GM12878 (cell line): Measurements from ENCODE around the gene FANCE. TPM values are rescaled to one million over a fixed set of nuclear protein-coding genes. Genes with fewer than 3 reads are reported as not detected.

ENCODE experiments used
- ATAC-seq: fragments of 200-7000 bp; cut with Tn5 transposase; 3 replicates; pipeline ENCODE4 v1.9.1; 2020; ENCODE audit warnings: mild to moderate bottlenecking, moderate library complexity
- BruUV-seq: library from RNA; stranded (reverse); fragments of 400-500 nt; replicated peaks from 2 replicates; lab custom pipeline; 2021; lab: Mats Ljungman, UMichigan
- CTCF ChIA-PET: fragments of 300-600 bp; sonication (Branson Sonifier 250); formaldehyde crosslinking; extraction: SDS; loops from one replicate; lab custom pipeline; 2021; ENCODE audit warnings: inconsistent platforms; lab: Yijun Ruan, JAX
- POLR2A ChIA-PET: fragments of 350-600 bp; formaldehyde crosslinking; extraction: SDS; loops from one replicate; lab custom pipeline; 2021; ENCODE audit warnings: inconsistent platforms; lab: Charles Lee
- RAD21 ChIA-PET: fragments of 300-600 bp; sonication (Branson Sonifier 250); formaldehyde crosslinking; loops from one replicate; lab custom pipeline; 2023; ENCODE audit warnings: antibody characterized with exemption; ENCODE audit not compliant: unreplicated experiment; lab: Charles Lee
- SMC1A ChIA-PET: fragments of 300-600 bp; sonication (Branson Sonifier 250); formaldehyde crosslinking; loops from one replicate; lab custom pipeline; 2023; ENCODE audit not compliant: unreplicated experiment, uncharacterized antibody; lab: Charles Lee
- DNase-seq: peaks from one replicate; pipeline ENCODE4 v3.0.0-alpha.2; 2011; ENCODE audit warnings: low read depth, low spot score
- FAIRE-seq: peaks from 3 replicates; lab custom pipeline; 2011; peaks lifted over from hg19 to GRCh38; lab: Jason Lieb, UNC
- H2AFZ ChIP-seq: 2 replicates; pipeline ENCODE4 v1.6.0; 2011; ENCODE audit warnings: low read depth, low read length, control low read depth; ENCODE audit not compliant: control insufficient read depth
- H3K27ac ChIP-seq: 2 replicates; pipeline ENCODE4 v1.5.1; 2011; ENCODE audit warnings: control low read depth; ENCODE audit not compliant: control insufficient read depth, insufficient read depth
- H3K27me3 ChIP-seq, 2 experiments: replicated peaks in 1 of 2; 2 replicates each; pipeline versions ENCODE4 v1.6.0 to v1.6.1; 2011; ENCODE audit warnings: low read length in 1 of 2; ENCODE audit not compliant: control insufficient read depth in 2 of 2, insufficient read depth in 2 of 2
- H3K36me3 ChIP-seq, 2 experiments: 2 replicates each; pipeline ENCODE4 v1.5.1; 2011; ENCODE audit warnings: low read length in 1 of 2; ENCODE audit not compliant: control insufficient read depth in 2 of 2, insufficient read depth in 2 of 2
- H3K4me1 ChIP-seq: 2 replicates; pipeline ENCODE4 v1.6.1; 2011; ENCODE audit warnings: mild to moderate bottlenecking, low read length, moderate library complexity, mixed read lengths; ENCODE audit not compliant: control insufficient read depth, insufficient read depth
- H3K4me2 ChIP-seq: 2 replicates; pipeline ENCODE4 v1.6.0; 2011; ENCODE audit warnings: control low read depth; ENCODE audit not compliant: control insufficient read depth, insufficient read depth
- H3K4me3 ChIP-seq: fragments of 200-600 bp; sonication (generic); 2 replicates; pipeline ENCODE4 v1.5.1; 2016
- H3K79me2 ChIP-seq: 2 replicates; pipeline ENCODE4 v1.6.0; 2011; ENCODE audit warnings: low read length; ENCODE audit not compliant: control insufficient read depth, insufficient read depth
- H3K9ac ChIP-seq: 2 replicates; pipeline ENCODE4 v1.8.0; 2011; ENCODE audit warnings: low read length, control low read depth, mixed read lengths; ENCODE audit not compliant: control insufficient read depth, insufficient read depth
- H3K9me3 ChIP-seq: replicated peaks from 3 replicates; pipeline ENCODE4 v1.5.1; 2011; ENCODE audit warnings: mild to moderate bottlenecking, low read length; ENCODE audit not compliant: control insufficient read depth, insufficient read depth
- H4K20me1 ChIP-seq: 2 replicates; pipeline ENCODE4 v1.6.0; 2011; ENCODE audit not compliant: control insufficient read depth, insufficient read depth
- CBX5 ChIP-seq: sonication (generic); IDR thresholded peaks from 2 replicates; pipeline ENCODE4 v1.6.1; 2016; ENCODE audit warnings: low read depth, moderate library complexity, mild to moderate bottlenecking, inconsistent platforms
- HDAC2 ChIP-seq: fragments of 200-600 bp; sonication (generic); IDR thresholded peaks from 2 replicates; pipeline ENCODE4 v1.6.1; 2017
- PAX5 ChIP-seq: IDR thresholded peaks from 2 replicates; pipeline ENCODE4 v1.6.1; 2011; ENCODE audit warnings: low read depth, low read length, borderline replicate concordance
- USF2 ChIP-seq: IDR thresholded peaks from 2 replicates; pipeline ENCODE4 v1.6.1; 2011; ENCODE audit warnings: low read depth, low read length, improper control_type of control experiment, borderline replicate concordance
- ZNF207 ChIP-seq: fragments of 450-650 bp; IDR thresholded peaks from 2 replicates; pipeline ENCODE4 v1.6.1; 2014; ENCODE audit warnings: antibody characterized with exemption, mild to moderate bottlenecking, borderline replicate concordance
- WGBS: methylation state at CpG from one replicate; pipeline ENCODE4 v1.1.6; 2016; ENCODE audit warnings: low lambda C conversion rate; ENCODE audit not compliant: insufficient replicate concordance, insufficient coverage; ENCODE audit errors: missing lambda C conversion rate; 5-methylcytosine and 5-hydroxymethylcytosine counted together
- in situ Hi-C: fragments of 300-500 bp; cut with MboI; formaldehyde crosslinking; loops from 9 replicates; pipeline ENCODE4 v1.14.3; 2018; ENCODE audit warnings: mixed read lengths
- intact Hi-C: fragments of 100-400 bp; cut with micrococcal nuclease; formaldehyde crosslinking; loops from one replicate; pipeline ENCODE4 v1.14.2; 2022; ENCODE audit not compliant: unreplicated experiment
- polyA plus RNA-seq, 11 experiments: library from polyadenylated mRNA; depleted of rRNA in 4 of 11; unstranded in 6 of 11; stranded (reverse) in 5 of 11; fragments of >200 nt; fragmentation: Nextera tagmentation in 4 of 11; fragmentation: Illumina TruSeq in 1 of 11; extraction: Ambion mirVana in 4 of 11; extraction: Trizol in 1 of 11; gene quantifications; 1 replicate in 1 of 11; 2 replicates in 10 of 11; pipeline versions ENCODE4 v1.2.1 to v1.2.3, GENCODE V29; 2011 to 2016; ENCODE audit warnings: inconsistent platforms in 2 of 11, missing spikeins in 2 of 11, low read depth in 1 of 11
- total RNA-seq, 4 experiments: library from RNA; depleted of rRNA in 3 of 4; stranded (reverse); fragments of >200 nt in 3 of 4; fragmentation: Illumina TruSeq in 1 of 4; extraction: Trizol in 1 of 4; gene quantifications; 2 replicates each; pipeline versions ENCODE4 v1.2.1 to v1.2.3, GENCODE V29; 2013 to 2021
- TF ChIP-seq, protein P1 (sequence below), 3 experiments: IDR thresholded peaks in 2 of 3; conservative IDR thresholded peaks in 1 of 3; 2 replicates each; pipeline ENCODE4 v1.5.1; 2011; ENCODE audit warnings: low read depth in 3 of 3, low read length in 3 of 3, mild to moderate bottlenecking in 3 of 3, control low read depth in 2 of 3, moderate library complexity in 2 of 3, inconsistent platforms in 1 of 3, mixed read lengths in 1 of 3; ENCODE audit not compliant: control insufficient read depth in 2 of 3, insufficient read depth in 1 of 3; ENCODE audit errors: extremely low read depth in 1 of 3
- TF ChIP-seq, protein P2 (sequence below): fragments of 150-350 bp; IDR thresholded peaks from 2 replicates; pipeline ENCODE4 v1.6.1; 2016; ENCODE audit warnings: low read depth, low read length

FANCE gene
- total and polyA plus RNA-seq, 10 of the 15 experiments (the other 5 are each of a cell fraction or from before 2014, with no cell fraction given): 3.0 to 13.3 (median 8.1) TPM

DNA sequence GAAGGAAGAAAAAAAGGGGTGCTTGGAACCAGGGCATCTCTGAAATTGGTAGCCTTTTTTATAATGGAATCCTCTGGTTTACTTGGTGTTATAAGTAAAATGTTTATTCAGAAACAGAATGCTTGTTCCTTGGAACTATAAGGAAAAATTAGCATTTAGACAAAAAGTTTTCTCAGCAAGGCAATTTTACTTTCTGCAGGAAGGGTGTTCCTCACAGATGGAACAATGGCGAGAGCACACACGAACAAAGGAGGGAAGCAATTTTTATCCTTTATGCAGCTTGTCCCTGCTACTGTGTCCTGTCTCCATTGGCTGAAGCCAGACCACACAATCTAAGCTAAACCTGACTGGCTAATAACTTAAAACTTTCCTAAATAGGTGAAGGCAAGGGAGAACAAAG, 22.7 kb upstream of the FANCE start:
- Histone ChIP-seq H3K79me2 (no peaks in the 10 kb centered on the region), H3K4me1 (peaks cover 7% of the 10 kb centered on the region), H3K36me3 (peaks cover 0 to 6% of the 10 kb centered on the region in 2 experiments; a peak in 3 of 4 replicates), H2AFZ (no peak overlapping the region), H4K20me1 (no peaks in the 10 kb centered on the region)
- intact Hi-C loops: no loop called here
- in situ Hi-C loops: no loop called here
- SMC1A ChIA-PET: no interaction called here
- RAD21 ChIA-PET: no interaction called here
- no TSS peak for BruUV-seq
- ATAC-seq: no peak
- TF ChIP-seq CBX5: 0 out of 2 replicates have a peak, but pooled peaks have one; percentile 50
- no peak for TF ChIP-seq HDAC2
- no peak for TF ChIP-seq USF2
- TF ChIP-seq PAX5: no peak
- TF ChIP-seq, all 136 proteins: peak for 1
- H3K4me2 ChIP-seq: no peak overlapping the region
- POLR2A ChIA-PET: no interaction called here
- peaks cover 15% of the 10 kb centered on the region; the same call in 2 of the 3 replicates for H3K9me3 ChIP-seq
- H3K27me3 ChIP-seq: no peaks in the 10 kb centered on the region
- DNase-seq (no peak), FAIRE-seq (no peak)
- 92% methylated on average over 2 of the region's 2 CpGs for WGBS
- H3K4me3 ChIP-seq: no peak overlapping the region
- no peak overlapping the region for H3K9ac ChIP-seq
- H3K27ac ChIP-seq: no peak overlapping the region
- CTCF ChIA-PET: no interaction called here

- Histone ChIP-seq H3K27me3 (no peaks in the 10 kb centered on the region), H3K79me2 (no peaks in the 10 kb centered on the region), H4K20me1 (no peaks in the 10 kb centered on the region), H3K27ac (no peak overlapping the region), H3K36me3 (no peaks in the 10 kb centered on the region), H3K4me3 (no peak overlapping the region), H3K4me2 (no peak overlapping the region), H3K4me1 (no peaks in the 10 kb centered on the region), H2AFZ (no peak overlapping the region), H3K9ac (no peak overlapping the region), H3K9me3 (peaks cover 15% of the 10 kb centered on the region; the same call in 2 of the 3 replicates)
- POLR2A ChIA-PET: no interaction called here
- FAIRE-seq: no peak
- intact Hi-C loops (no loop called here), in situ Hi-C loops (no loop called here)
- RAD21 ChIA-PET: interaction anchor here (0.7 to 1.4 kb wide), 2 partner anchors 17 to 90 kb away, joined by 3 read pairs; partner anchors contain the start of gene PPARD
- SMC1A ChIA-PET: no interaction called here
- 51% methylated on average over 4 of the region's 4 CpGs for WGBS
- no TSS peak for BruUV-seq
- CTCF ChIA-PET: no interaction called here
- no peak for ATAC-seq
- DNase-seq: no peak
- no peak for TF ChIP-seq ZNF207
- TF ChIP-seq, protein P1, sequence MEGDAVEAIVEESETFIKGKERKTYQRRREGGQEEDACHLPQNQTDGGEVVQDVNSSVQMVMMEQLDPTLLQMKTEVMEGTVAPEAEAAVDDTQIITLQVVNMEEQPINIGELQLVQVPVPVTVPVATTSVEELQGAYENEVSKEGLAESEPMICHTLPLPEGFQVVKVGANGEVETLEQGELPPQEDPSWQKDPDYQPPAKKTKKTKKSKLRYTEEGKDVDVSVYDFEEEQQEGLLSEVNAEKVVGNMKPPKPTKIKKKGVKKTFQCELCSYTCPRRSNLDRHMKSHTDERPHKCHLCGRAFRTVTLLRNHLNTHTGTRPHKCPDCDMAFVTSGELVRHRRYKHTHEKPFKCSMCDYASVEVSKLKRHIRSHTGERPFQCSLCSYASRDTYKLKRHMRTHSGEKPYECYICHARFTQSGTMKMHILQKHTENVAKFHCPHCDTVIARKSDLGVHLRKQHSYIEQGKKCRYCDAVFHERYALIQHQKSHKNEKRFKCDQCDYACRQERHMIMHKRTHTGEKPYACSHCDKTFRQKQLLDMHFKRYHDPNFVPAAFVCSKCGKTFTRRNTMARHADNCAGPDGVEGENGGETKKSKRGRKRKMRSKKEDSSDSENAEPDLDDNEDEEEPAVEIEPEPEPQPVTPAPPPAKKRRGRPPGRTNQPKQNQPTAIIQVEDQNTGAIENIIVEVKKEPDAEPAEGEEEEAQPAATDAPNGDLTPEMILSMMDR (IDR thresholded peaks at IDR 0.05 in 2 of 3, conservative IDR thresholded peaks at IDR 0.05 in 1 of 3; ENCODE audit: control insufficient read depth in 2 of 3, extremely low read depth in 1 of 3, insufficient read depth in 1 of 3, low read depth in 3 of 3, low read length in 3 of 3): no peak
- TF ChIP-seq, protein P2, sequence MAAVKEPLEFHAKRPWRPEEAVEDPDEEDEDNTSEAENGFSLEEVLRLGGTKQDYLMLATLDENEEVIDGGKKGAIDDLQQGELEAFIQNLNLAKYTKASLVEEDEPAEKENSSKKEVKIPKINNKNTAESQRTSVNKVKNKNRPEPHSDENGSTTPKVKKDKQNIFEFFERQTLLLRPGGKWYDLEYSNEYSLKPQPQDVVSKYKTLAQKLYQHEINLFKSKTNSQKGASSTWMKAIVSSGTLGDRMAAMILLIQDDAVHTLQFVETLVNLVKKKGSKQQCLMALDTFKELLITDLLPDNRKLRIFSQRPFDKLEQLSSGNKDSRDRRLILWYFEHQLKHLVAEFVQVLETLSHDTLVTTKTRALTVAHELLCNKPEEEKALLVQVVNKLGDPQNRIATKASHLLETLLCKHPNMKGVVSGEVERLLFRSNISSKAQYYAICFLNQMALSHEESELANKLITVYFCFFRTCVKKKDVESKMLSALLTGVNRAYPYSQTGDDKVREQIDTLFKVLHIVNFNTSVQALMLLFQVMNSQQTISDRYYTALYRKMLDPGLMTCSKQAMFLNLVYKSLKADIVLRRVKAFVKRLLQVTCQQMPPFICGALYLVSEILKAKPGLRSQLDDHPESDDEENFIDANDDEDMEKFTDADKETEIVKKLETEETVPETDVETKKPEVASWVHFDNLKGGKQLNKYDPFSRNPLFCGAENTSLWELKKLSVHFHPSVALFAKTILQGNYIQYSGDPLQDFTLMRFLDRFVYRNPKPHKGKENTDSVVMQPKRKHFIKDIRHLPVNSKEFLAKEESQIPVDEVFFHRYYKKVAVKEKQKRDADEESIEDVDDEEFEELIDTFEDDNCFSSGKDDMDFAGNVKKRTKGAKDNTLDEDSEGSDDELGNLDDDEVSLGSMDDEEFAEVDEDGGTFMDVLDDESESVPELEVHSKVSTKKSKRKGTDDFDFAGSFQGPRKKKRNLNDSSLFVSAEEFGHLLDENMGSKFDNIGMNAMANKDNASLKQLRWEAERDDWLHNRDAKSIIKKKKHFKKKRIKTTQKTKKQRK: no peak
These were observed 19.8 kb upstream of the FANCE start for GRCh38 chr6:35432291-35432690.
